Measurements from ENCODE around the gene EEF1AKMT3.

- no peak for TF ChIP-seq CTCF (conservative IDR thresholded peaks at IDR 0.05; ENCODE audit: low read depth in 2 of 2)
- TF ChIP-seq EZH2 (IDR thresholded peaks at IDR 0.05; ENCODE audit: low read depth, unreplicated experiment), result no peak
- no peak for TF ChIP-seq JUNB (IDR thresholded peaks at IDR 0.05; ENCODE audit: unreplicated experiment)
- TF ChIP-seq EZH2phosphoT487 (IDR thresholded peaks at IDR 0.05; ENCODE audit: unreplicated experiment), result no peak
These were observed 9.4 kb downstream of the EEF1AKMT3 start for GRCh38 chr12:57781801-57782200.
